ENCODE results near the gene CHKA.

Gene CHKA

GRCh38 chr11:68031144-68031464 is 90.1 kb downstream of the CHKA start:
- DNase-seq (ENCODE audit: low spot score): no peak

DNA sequence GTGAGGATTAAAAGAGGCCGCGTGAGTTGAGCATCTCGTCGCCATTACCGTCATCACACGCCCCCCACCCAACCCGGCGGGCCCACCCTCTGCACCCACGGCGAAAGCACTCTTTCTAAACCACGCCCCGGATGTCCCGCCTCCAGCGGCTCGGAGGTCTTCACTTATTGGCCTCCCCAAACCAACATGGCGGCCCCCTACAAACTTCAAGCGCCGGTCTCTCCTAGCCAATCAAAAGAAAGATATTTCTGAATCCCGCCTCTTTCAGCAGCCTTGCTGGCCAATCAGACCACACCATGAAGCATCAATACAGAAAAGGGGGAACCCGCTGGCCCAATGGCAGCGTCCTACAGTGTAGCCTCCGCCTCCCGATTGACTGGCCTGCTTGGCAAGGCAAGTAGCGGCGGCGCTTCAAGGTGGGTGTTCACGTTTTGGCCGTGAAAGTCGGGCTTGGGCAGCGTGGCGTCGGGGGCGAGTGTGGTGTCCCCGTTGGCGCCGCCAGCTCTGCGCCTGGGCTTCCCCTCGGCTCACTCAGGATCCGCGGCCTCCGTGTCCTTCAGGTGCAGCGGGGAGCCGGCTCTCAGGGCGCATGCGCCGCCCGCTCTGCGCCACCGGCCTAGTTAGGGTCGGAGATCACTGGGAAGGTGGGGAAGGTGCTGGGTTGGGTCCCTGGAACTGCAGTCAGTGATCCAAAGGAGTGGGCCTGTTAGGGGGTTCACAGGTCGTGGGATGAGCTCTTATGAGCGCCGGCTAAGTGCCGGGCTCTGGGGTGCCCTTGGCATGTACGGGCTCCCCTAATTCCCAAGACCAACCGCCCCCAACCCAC is 90.7 kb downstream of the CHKA start, which contains the start of gene NDUFS8:
Gene NDUFS8, plus strand, starts transcription at position 364 of the 826 bp plus-strand sequence. CDS start 1,471 bp downstream, outside the sequence.
- peak; percentile 100 for DNase-seq (ENCODE audit: low spot score)

GRCh38 chr11:68028802-68029545 is 92.2 kb downstream of the CHKA start:
- no peak for DNase-seq (ENCODE audit: low spot score)

- DNase-seq (ENCODE audit: low spot score): no peak
Measured at GRCh38 chr11:68027667-68028066, 93.5 kb downstream of the CHKA start.

DNA sequence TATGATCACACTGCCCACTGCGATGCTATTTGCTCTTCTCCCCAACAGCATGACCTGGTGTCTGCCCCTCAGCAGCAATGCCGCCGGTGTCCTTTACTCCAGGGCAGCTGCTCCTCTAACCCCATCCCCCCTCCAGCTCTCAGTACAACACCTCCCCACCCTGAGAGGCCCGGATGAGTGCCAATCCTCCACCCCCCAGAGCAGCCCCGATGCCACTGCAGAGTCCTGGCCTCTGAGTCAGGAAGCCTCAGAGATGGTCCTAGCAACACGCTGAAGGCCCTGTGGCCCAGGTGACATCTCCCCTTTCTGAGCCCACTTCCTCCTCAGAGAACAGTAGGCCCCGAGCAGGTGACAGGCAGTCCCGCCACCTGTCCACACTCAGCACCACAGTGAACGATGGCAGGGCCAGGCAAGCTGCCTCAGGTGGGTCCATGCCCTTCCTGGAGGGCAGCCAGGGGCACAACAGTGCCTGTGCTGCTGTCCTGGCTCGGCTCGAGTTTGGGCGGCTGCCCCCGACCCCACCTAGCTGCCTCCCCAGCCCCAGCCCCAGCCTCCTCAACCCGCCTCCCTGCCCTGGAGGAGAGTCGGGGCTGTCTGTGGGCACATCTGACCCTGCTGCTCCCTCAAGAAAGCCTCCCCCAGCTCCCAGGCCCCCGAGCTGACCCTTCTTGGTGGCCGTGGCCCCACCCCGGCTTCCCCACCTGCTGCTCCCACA is 94.6 kb downstream of the CHKA start:
- DNase-seq (ENCODE audit: low spot score): no peak

DNA sequence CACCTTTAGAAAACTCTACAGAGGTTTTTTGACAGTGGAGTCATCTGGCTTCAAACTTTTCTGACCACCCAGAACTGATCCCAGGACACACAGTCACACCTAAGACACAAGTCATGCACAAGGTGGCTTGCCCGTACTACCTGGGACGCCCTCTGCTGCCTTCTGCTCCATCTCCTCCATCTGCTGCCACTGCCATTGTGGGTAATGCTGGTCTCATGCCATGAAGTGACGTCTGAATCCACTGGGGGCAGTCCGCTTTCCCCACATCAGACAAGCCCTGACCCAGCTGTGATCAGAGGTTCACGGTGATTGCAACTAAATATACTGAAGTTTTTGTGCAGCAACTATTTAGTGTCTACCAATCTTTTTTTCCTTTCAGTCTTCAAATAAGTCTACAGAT is 96.1 kb downstream of the CHKA start:
- peak; percentile 61 for DNase-seq (ENCODE audit: low spot score)

GRCh38 chr11:68024508-68024907 is 96.7 kb downstream of the CHKA start:
- no peak for DNase-seq (ENCODE audit: low spot score)

DNA sequence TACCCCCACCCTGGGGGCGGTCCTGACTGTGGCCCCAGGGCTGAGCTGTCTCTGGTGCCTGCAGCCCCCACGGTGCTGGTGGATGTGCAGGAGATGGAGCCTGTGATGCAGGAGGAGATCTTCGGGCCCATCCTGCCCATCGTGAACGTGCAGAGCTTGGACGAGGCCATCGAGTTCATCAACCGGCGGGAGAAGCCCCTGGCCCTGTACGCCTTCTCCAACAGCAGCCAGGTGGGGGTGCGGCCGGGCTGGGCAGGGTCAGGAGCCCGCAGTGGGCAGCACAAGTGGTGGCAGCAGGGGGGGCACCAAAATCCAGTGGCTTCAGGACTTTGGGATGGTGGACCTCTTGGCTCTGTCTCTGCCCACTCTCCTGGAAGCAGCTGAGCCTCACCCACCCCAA is 98.7 kb downstream of the CHKA start:
- DNase-seq (ENCODE audit: low spot score): no peak

DNA sequence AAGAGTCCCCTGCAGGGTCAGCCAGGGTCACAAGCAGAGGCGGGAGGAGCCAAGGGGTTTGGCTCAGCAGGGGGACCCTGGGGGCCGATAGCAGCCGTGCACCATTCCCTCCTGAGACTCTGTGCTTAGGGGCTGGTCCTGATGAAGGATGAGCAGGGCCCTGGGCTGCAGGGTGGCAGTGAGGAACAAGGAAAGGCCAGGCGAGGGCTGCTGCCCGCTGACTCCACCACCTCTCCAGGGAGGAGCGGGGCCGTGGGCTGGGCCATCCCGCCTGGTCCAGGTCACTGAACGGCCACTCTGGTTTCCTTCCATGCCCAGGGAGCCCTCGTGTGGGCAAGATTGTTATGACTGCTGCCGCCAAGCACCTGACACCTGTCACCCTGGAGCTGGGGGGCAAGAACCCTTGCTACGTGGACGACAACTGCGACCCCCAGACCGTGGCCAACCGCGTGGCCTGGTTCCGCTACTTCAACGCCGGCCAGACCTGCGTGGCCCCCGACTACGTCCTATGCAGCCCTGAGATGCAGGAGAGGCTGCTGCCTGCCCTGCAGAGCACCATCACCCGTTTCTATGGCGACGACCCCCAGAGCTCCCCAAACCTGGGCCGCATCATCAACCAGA is 99.9 kb downstream of the CHKA start:
- DNase-seq (ENCODE audit: low spot score): no peak

GRCh38 chr11:68020575-68020974 is 100.6 kb downstream of the CHKA start:
- no peak for DNase-seq (ENCODE audit: low spot score)

DNA sequence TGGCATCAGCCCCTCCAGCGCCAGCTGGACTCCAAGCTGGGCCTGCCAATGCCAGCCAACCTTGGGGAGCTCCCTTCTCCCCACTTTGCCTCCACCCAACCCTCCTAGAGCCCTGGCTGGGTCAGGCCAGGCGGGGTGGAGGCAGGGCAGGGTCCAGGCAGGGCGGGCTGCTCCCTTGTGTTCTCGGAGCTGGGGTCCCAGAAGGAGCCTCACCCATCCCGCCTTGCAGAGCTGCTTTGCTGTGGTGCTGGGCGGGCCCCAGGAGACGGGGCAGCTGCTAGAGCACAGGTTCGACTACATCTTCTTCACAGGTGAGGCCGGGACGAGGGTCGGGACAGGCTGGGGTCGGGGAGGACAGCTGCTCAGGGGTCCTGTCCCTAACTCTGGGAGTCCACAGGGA is 101.7 kb downstream of the CHKA start:
- no peak for DNase-seq (ENCODE audit: low spot score)

- DNase-seq (ENCODE audit: low spot score): no peak
Measured at GRCh38 chr11:68018730-68019190, 102.4 kb downstream of the CHKA start.

DNA sequence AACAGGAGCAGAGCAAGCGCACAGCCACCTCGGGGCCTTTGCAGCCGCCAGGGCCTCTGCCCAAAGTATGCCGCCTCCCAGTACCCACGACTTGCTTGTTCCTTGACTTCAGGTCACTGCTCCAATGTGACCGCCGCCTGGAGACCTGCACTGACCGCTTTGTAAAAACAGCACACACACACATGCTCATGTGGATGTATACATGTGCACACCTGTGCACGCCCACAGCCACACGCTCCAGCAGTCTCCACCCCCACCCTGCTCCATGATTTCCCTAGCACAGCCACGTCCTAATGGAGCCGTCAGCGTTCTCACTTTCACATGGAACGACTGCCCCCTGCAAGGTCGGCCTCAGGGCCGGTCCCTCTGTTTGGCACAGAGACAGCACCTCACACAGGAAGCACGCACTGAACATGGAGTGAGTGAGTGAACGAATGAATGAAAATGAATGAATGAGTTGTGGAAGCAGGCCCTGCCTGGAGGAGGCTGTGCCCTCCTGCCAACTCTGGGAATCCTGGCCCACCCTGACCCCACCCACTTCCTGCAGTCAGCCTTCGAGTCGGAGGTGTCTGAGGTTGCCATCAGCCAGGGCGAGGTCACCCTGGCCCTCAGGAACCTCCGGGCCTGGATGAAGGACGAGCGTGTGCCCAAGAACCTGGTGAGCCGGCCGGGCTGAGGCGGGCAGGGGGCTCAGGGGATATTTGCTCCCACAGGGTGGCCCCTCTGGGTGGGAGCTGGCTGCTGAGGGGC is 103.0 kb downstream of the CHKA start:
- no peak for DNase-seq (ENCODE audit: low spot score)

DNA sequence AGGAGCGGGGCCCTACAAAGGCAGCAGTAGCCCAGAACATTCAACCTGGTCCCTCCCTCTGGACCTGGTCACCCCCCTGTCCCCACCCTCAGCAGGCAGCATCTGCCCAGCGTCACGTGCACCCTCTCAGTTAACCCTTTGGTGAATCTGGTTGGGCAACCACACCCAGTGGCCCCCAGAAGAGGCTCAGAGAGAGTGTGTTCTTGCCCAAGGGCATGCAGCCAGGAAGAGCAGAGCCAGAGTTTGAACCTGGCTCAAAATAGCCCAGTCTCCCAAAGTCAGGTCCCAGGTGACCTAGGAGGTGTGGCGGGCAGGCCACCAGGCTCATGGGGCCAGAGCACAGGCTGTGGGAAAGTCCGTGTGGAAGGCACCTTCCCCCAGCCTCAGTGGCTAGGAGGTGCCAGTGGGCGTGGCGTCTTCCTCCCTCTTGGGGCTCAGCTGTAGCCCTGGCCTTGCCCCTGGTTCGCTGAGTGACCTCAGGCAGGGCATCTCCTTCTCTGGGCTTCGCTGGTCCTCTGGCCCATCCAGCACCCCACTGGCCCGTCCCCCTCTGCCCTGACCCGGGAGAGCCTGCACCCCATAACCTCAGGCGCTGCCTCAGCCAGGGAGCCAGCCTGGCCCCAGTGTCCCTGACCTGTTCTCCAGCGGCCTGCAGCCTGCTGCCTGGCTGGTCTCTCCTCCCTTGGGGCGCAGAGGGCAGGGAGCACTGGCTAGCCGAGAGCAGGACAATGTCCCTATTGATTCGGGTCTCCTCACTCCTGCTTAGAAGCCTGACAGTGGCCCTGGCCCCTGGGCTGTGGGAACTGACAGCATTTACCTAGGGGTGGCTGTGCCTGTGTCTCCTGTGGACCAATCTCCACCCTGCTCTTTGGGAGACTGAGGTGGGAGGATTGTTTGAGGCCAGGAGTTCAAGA is 104.0 kb downstream of the CHKA start:
- DNase-seq (ENCODE audit: low spot score): no peak

DNA sequence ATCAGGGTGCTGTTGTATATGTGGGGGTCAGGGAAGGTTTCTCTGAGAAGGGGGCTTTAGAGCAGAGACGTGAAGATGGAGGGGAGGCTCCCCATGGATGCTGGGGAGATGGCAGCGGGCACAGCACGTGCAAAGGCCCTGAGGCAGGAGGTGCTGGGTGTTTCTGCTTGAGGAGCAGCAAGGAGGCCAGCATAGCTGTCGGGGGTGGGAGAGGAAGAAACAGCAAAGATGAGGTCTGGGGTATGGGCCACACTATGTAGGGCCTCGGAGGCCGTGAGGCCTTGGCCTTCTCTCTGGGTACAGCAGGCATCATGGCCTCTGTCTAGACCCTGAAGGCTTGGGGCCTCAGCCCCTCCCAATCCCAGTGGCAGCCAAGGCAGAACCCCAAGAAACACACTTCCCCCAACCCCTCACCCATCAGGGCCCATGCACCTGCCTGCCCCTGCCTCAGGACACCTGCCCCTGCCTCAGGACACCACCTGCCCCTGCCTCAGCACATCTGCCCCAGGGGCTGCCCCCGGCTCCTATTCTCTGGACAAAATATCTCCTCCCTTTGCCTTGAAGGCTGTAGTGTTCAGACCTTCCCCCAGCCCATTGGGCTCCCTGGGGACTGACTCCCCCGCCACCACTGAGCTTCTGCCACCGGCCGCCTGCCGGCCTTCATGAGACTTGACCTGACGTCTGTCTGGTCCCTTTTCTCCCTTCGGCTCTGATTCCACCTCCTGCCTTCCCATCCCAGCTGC is 104.9 kb downstream of the CHKA start:
- no peak for DNase-seq (ENCODE audit: low spot score)

DNA sequence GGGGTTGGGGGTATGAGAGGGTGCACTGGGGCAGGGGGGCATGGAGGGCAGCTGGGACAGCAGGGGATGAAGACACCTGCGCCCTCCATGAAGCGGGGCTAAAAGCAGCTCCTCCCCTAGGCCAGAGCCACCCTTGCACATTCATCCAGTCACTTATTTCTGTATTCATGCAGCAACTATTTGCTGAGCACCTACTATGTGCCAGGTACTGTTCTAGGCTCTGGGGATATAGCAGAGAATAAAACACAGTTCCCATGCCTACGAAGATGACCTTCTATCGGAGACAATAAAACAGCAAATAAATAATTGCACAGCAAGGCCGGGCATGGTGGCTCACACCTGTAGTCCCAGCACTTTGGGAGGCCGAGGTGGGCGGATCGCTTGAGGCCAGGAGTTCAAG is 105.7 kb downstream of the CHKA start:
- DNase-seq (ENCODE audit: low spot score): no peak

DNA sequence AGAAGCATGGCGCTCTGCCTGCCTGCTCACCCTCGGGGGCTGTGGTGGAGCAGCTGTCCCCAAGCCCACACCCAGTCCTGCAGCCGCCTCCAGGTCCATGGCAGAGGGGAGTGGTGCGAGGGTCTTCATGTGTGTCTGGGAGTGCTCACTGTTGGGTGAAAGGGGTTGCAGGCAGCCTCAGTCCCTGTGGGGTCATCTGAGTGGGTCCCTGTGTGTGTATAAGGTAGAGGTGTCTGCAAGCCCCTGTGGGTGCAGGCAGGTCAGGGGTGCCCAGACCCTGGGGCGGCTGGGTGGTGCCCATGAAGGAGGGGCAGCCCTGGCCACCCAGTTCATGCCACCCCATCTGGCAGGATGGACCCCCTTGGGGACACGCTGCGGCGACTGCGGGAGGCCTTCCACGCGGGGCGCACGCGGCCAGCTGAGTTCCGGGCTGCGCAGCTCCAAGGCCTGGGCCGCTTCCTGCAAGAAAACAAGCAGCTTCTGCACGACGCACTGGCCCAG is 106.2 kb downstream of the CHKA start:
- no peak for DNase-seq (ENCODE audit: low spot score)

DNA sequence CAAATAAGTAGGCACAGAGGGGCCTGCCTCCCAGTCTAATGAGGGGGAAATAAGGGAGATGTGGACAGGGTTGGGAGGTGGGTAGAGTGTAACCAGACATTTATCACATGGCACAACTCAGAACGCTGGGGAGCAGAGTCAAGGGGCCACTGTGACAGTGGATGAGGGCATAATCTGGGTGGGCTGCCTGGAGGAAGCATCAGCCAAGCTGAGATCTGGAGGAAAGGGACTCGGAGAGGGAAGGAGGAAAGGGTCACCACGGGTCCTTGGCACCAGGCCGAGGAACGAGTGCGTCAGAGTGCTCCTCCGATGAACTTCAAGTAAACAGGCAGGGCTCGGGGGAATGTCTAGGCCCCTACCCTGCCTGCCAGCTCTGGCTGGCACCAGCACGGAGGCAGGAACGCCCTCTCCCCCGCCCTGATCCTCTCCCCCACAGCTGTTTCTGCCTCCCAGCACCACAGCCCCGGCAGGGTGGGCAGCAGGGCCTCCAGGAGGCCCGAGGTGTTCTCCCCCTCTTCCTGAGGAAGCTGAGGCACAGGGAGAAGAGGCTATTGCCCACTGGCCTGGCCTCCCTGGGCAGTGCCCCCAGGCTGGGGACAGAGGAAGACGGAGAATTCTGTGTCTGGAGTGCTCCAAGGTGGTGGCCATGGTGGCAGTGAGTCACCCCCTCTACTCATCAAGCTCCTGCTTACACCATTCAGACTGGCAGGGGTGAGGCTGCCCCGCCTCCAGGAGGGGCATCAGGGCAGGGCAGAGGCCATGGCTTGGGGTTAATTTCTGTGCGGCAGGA is 106.8 kb downstream of the CHKA start:
- no peak for DNase-seq (ENCODE audit: low spot score)

Data from germinal center (tissue), 1 donor.